Type B pancreatic cell (in vitro differentiated cells): ENCODE data around the gene DMD. TPM values are rescaled to one million over a fixed set of nuclear protein-coding genes. Genes with fewer than 3 reads are reported as not detected.

Experiments
- DNase-seq: peaks from one replicate; pipeline ENCODE4 v3.0.0; 2021; ENCODE audit warnings: mixed read lengths; ENCODE audit not compliant: unreplicated experiment; ENCODE audit errors: extremely low spot score
- H3K27ac Mint-ChIP-seq: 2 replicates; pipeline ENCODE4 v1.8.0; 2021; ENCODE audit warnings: mild to moderate bottlenecking, mixed read lengths
- H3K27me3 Mint-ChIP-seq: 2 replicates; pipeline ENCODE4 v1.8.0; 2021; ENCODE audit warnings: mixed read lengths
- H3K36me3 Mint-ChIP-seq: 2 replicates; pipeline ENCODE4 v1.8.0; 2021; ENCODE audit warnings: mixed read lengths
- H3K4me1 Mint-ChIP-seq: one replicate; pipeline ENCODE4 v1.8.0; 2021; ENCODE audit warnings: mixed read lengths; ENCODE audit not compliant: unreplicated experiment
- H3K4me3 Mint-ChIP-seq: 2 replicates; pipeline ENCODE4 v1.8.0; 2021; ENCODE audit warnings: mild to moderate bottlenecking, mixed read lengths
- H3K9me3 Mint-ChIP-seq: 2 replicates; pipeline ENCODE4 v1.8.0; 2021; ENCODE audit warnings: mixed read lengths
- total RNA-seq: library from RNA; stranded (reverse); gene quantifications from 2 replicates; pipeline ENCODE4 v1.2.1, GENCODE V29; 2021; ENCODE audit warnings: low replicate concordance
- TF ChIP-seq, protein P1 (sequence below): fragments of 200-600 bp; sonication (generic); conservative IDR thresholded peaks from 2 replicates; pipeline ENCODE4 v1.5.0; 2021; ENCODE audit warnings: antibody characterized with exemption, mild to moderate bottlenecking

The DMD gene
- total RNA-seq, 1 donor from 2014 or later, result 57.1 TPM

DNA sequence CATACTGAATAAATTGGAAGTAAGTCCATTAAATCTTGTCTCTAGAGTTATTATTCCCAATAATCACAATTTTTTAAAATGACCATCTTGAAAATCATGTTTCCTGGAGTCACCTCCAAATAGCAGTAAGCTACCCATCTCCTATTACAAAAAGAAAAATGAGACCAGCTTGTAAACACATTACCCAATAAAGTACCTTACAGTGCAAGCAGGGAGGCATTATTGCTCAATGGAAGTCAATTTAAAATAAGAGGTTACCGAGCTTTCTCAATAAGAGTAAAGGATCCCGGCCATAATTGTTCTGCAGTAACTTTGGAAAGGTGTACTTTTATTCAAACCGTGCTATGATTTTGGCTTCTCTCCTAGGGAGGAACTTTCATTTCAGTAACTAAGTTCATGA lies 78.0 kb downstream of the DMD start:
- Mint-ChIP-seq H3K4me3 (no peak overlapping the region), H3K27ac (no peak overlapping the region), H3K36me3 (no peaks in the 10 kb centered on the region), H3K27me3 (peaks cover 33% of the 10 kb centered on the region), H3K9me3 (peaks cover 4% of the 10 kb centered on the region), H3K4me1 (peaks cover 18% of the 10 kb centered on the region)
- DNase-seq, result no peak
- TF ChIP-seq, protein P1, sequence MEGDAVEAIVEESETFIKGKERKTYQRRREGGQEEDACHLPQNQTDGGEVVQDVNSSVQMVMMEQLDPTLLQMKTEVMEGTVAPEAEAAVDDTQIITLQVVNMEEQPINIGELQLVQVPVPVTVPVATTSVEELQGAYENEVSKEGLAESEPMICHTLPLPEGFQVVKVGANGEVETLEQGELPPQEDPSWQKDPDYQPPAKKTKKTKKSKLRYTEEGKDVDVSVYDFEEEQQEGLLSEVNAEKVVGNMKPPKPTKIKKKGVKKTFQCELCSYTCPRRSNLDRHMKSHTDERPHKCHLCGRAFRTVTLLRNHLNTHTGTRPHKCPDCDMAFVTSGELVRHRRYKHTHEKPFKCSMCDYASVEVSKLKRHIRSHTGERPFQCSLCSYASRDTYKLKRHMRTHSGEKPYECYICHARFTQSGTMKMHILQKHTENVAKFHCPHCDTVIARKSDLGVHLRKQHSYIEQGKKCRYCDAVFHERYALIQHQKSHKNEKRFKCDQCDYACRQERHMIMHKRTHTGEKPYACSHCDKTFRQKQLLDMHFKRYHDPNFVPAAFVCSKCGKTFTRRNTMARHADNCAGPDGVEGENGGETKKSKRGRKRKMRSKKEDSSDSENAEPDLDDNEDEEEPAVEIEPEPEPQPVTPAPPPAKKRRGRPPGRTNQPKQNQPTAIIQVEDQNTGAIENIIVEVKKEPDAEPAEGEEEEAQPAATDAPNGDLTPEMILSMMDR, result no peak

DNA sequence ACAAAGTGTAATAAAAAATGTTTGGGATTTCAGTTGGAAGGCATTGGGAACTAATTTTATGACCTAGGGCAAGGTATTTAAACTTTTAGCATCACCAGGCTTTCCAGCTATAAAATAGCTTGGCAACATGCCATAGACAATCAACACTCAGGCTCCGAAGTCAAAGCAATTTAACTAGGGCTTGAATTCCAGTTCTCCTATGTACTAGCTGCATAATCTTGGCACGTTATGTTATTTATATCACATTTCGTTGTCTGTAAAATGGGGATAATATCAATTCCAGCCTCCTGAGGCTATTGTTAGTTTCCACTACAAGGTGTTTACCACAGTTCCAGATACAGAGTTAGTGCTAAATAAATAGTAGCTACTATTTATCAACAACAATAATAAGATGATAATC lies 78.8 kb downstream of the DMD start:
- Mint-ChIP-seq H3K9me3 (peaks cover 4% of the 10 kb centered on the region), H3K4me3 (no peak overlapping the region), H3K27ac (no peak overlapping the region), H3K36me3 (no peaks in the 10 kb centered on the region), H3K4me1 (peaks cover 18% of the 10 kb centered on the region), H3K27me3 (peaks cover 37% of the 10 kb centered on the region)
- DNase-seq, result no peak
- TF ChIP-seq, protein P1, result no peak

DNA sequence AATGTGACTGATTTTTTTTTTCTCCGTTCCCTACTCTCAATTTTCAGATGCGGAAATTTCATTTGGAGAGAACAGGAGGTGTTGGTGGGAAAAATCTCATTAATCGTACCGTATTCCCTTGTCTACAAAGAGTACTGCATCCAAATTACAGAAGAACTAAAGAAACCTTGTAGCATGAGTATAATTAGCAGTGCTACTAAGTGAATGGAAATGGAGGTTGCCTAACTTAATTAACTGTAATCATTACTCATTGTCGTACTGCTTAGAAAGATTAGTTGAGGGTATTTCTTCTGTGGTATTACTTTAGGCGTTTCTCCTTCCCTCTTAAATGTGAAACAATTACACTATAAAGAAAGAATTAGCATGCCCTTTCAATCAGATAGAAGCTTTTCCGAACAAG lies 81.7 kb downstream of the DMD start:
- TF ChIP-seq, protein P1, result no peak
- Mint-ChIP-seq H3K4me3 (no peak overlapping the region), H3K4me1 (peaks cover 18% of the 10 kb centered on the region), H3K27me3 (peaks cover 34% of the 10 kb centered on the region), H3K27ac (no peak overlapping the region), H3K36me3 (no peaks in the 10 kb centered on the region), H3K9me3 (peaks cover 4% of the 10 kb centered on the region)
- DNase-seq, result no peak

DNA sequence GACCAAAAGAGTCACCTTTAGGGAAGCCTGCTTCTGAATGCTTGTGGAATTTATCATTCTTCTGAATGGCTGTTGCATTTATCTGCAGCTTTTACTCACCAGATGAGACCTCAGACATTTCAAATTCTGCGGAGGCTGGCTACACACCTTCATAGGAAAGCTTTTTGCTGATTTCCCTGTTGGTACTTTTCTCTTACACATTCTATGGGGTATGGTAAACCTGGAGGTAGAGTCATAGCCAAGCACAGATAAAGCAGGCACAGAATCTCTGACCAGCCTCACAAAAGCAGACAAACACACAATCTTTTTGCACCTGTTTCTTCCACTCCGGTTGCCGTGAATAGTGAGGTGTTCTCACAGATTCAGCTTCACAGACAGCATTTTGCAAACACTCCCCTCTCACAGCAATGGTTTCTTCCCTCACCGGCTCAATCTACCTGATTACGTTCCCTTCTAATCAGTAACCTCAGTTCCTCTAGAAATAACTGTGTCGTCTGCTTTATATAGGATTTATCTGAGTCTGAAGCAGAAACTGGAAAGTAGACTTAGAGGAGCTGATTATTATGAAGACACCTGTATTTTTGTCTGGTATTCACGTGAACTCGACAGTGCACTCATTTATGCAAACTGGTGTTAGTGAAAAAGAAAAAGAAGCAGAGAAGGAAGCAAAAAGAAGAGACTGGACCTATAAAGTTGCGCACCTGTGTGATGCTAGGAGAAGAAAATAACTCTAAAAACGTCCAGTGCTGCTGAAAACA lies 83.1 kb downstream of the DMD start:
- Mint-ChIP-seq H3K4me1 (peaks cover 7% of the 10 kb centered on the region), H3K4me3 (peak overlapping the region; percentile 78), H3K36me3 (no peaks in the 10 kb centered on the region), H3K9me3 (peaks cover 4% of the 10 kb centered on the region), H3K27me3 (peaks cover 26% of the 10 kb centered on the region), H3K27ac (peak overlapping the region; percentile 6)
- TF ChIP-seq, protein P1, result no peak
- DNase-seq, result no peak

DNA sequence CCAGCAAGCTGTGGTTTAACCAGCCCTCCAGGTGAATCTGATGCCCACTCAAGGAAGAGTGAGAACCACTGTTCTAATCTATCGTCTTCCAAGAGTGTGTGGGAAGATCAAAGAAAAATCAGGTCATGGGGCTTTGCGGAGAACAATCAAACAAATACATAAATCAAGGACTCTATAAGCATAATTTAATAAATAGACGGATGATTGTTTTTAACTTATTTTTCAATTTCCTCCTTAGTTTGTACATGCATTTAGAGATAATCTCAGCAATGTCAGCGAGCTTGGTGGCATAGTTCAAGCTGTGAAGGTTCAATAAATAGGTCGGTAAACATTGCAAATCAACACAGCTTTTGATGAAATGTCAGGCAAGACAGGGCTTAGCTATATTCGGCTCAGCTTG lies 84.9 kb downstream of the DMD start:
- TF ChIP-seq, protein P1, result no peak
- H3K36me3 Mint-ChIP-seq, result no peaks in the 10 kb centered on the region
- no peak overlapping the region for H3K4me3 Mint-ChIP-seq
- H3K4me1 Mint-ChIP-seq, result peaks cover 1% of the 10 kb centered on the region
- peaks cover 4% of the 10 kb centered on the region for H3K9me3 Mint-ChIP-seq
- DNase-seq, result no peak
- no peak overlapping the region for H3K27ac Mint-ChIP-seq
- peaks cover 22% of the 10 kb centered on the region for H3K27me3 Mint-ChIP-seq
